Measurements from ENCODE around the gene GNAZ.

- TF ChIP-seq CTCF (IDR thresholded peaks at IDR 0.05) (no peak), POLR2A (IDR thresholded peaks at IDR 0.05) (no peak)
These were observed 61.6 kb downstream of the GNAZ start for GRCh38 chr22:23131931-23132330.

Measured in esophagus squamous epithelium (tissue), 4 donors.